HepG2 (cell line): ENCODE measurements around the gene FAM184B. TPM values are rescaled to one million over a fixed set of nuclear protein-coding genes. Genes with fewer than 3 reads are reported as not detected.

ENCODE experiments used
- ATAC-seq: fragments of 200-7000 bp; cut with Tn5 transposase; 3 replicates; pipeline ENCODE4 v1.9.1; 2020; ENCODE audit warnings: mild to moderate bottlenecking, moderate library complexity
- BruUV-seq: library from RNA; stranded (reverse); fragments of 400-500 nt; replicated peaks from 2 replicates; lab custom pipeline; 2021; lab: Mats Ljungman, UMichigan
- CTCF ChIA-PET: fragments of 300-600 bp; formaldehyde crosslinking; extraction: SDS; loops from one replicate; lab custom pipeline; 2021; ENCODE audit warnings: low total read pairs, inconsistent platforms, low intra/inter-chr PET ratio; lab: Yijun Ruan, JAX
- POLR2A ChIA-PET: fragments of 350-600 bp; sonication (Branson Sonifier 250); formaldehyde crosslinking; loops from one replicate; lab custom pipeline; 2020; ENCODE audit warnings: antibody characterized with exemption, inconsistent platforms; lab: Yijun Ruan, JAX
- DNase-seq: peaks from one replicate; pipeline ENCODE4 v3.0.0-alpha.2; 2015; ENCODE audit warnings: low spot score
- FAIRE-seq: peaks from 3 replicates; lab custom pipeline; 2011; peaks lifted over from hg19 to GRCh38; lab: Jason Lieb, UNC
- H2AFZ ChIP-seq: one replicate; pipeline ENCODE4 v1.6.1; 2011; ENCODE audit warnings: low read length, inconsistent platforms
- H3K27ac ChIP-seq: fragments of 300-600 bp; 3 replicates; pipeline ENCODE4 v1.8.0; 2011; ENCODE audit warnings: mixed run types, mild to moderate bottlenecking, mixed read lengths, low read length, inconsistent platforms; ENCODE audit not compliant: insufficient read depth; ENCODE audit errors: extremely low read length
- H3K27me3 ChIP-seq, 2 experiments: fragments of 200-600 bp in 1 of 2; 2 replicates in 1 of 2; 3 replicates in 1 of 2; pipeline versions ENCODE4 v1.6.0 to v1.8.0; 2011; ENCODE audit warnings: low read length in 2 of 2, mild to moderate bottlenecking in 2 of 2, moderate library complexity in 2 of 2, inconsistent platforms in 1 of 2; ENCODE audit not compliant: insufficient read depth in 2 of 2, control insufficient read depth in 1 of 2
- H3K36me3 ChIP-seq, 2 experiments: fragments of 200-600 bp in 1 of 2; replicated peaks in 1 of 2; 2 replicates in 1 of 2; 3 replicates in 1 of 2; pipeline versions ENCODE4 v1.5.1 to v1.8.0; 2011; ENCODE audit warnings: low read length in 2 of 2, inconsistent platforms in 1 of 2; ENCODE audit not compliant: insufficient read depth in 2 of 2, control insufficient read depth in 1 of 2
- H3K4me1 ChIP-seq: 2 replicates; pipeline ENCODE4 v1.5.1; 2012; ENCODE audit warnings: low read length, inconsistent platforms; ENCODE audit not compliant: insufficient read depth
- H3K4me2 ChIP-seq: 2 replicates; pipeline ENCODE4 v1.6.0; 2011; ENCODE audit warnings: low read depth, low read length, inconsistent platforms
- H3K4me3 ChIP-seq, 3 experiments: fragments of 200-600 bp in 1 of 3; sonication (generic), shearing (Covaris generic) in 1 of 3; replicated peaks in 1 of 3; 2 replicates each; pipeline ENCODE4 v1.5.1; 2011 to 2016; ENCODE audit warnings: low read length in 3 of 3, inconsistent platforms in 2 of 3, low read depth in 2 of 3, mild to moderate bottlenecking in 2 of 3, control low read depth in 1 of 3, mixed read lengths in 1 of 3; ENCODE audit not compliant: insufficient read depth in 1 of 3
- H3K79me2 ChIP-seq: one replicate; pipeline ENCODE4 v1.6.1; 2011; ENCODE audit warnings: low read length, inconsistent platforms; ENCODE audit not compliant: insufficient read depth
- H3K9ac ChIP-seq: 2 replicates; pipeline ENCODE4 v1.6.0; 2011; ENCODE audit warnings: mild to moderate bottlenecking, low read depth, low read length, inconsistent platforms; ENCODE audit not compliant: insufficient read depth
- H3K9me3 ChIP-seq: 2 replicates; pipeline ENCODE4 v1.5.1; 2012; ENCODE audit warnings: mild to moderate bottlenecking, low read length
- H4K20me1 ChIP-seq: 2 replicates; pipeline ENCODE4 v1.6.0; 2011; ENCODE audit warnings: inconsistent platforms, mild to moderate bottlenecking, low read length, moderate library complexity; ENCODE audit not compliant: insufficient read depth
- IRF9 ChIP-seq: sonication (generic); formaldehyde crosslinking; IDR thresholded peaks from 2 replicates; pipeline ENCODE4 v1.8.0; 2022; ENCODE audit warnings: missing genetic modification reagents, mild to moderate bottlenecking, borderline replicate concordance
- KLF15 ChIP-seq: sonication (generic); formaldehyde crosslinking; IDR thresholded peaks from 2 replicates; pipeline ENCODE4 v1.8.1; 2023; ENCODE audit warnings: borderline replicate concordance, mild to moderate bottlenecking, inconsistent platforms, missing genetic modification reagents, mixed read lengths
- NFYB ChIP-seq: sonication (generic); formaldehyde crosslinking; IDR thresholded peaks from 2 replicates; pipeline ENCODE4 v1.4.0; 2020; ENCODE audit warnings: missing genetic modification reagents
- NFYC ChIP-seq: IDR thresholded peaks from 2 replicates; pipeline ENCODE4 v1.6.1; 2016; ENCODE audit warnings: missing genetic modification reagents, missing compliant biosample characterization
- RNF2 ChIP-seq: fragments of 450-650 bp; conservative IDR thresholded peaks from 2 replicates; pipeline ENCODE4 v1.6.1; 2016; ENCODE audit warnings: low read depth
- ZNF543 ChIP-seq: sonication (generic); formaldehyde crosslinking; IDR thresholded peaks from 2 replicates; pipeline ENCODE4 v1.4.0; 2020; ENCODE audit warnings: mild to moderate bottlenecking, missing genetic modification reagents
- ZNF850 ChIP-seq: sonication (generic); formaldehyde crosslinking; conservative IDR thresholded peaks from 2 replicates; pipeline ENCODE4 v1.9.0; 2021; ENCODE audit warnings: mild to moderate bottlenecking, missing genetic modification reagents
- WGBS: methylation state at CpG from one replicate; pipeline ENCODE4 v1.1.6; 2017; ENCODE audit warnings: low lambda C conversion rate; 5-methylcytosine and 5-hydroxymethylcytosine counted together
- in situ Hi-C: cut with HindIII; loops from 2 replicates; pipeline ENCODE4 v1.10.0; 2017; ENCODE audit warnings: low pct_unique_long_range_greater_than_20kb; ENCODE audit not compliant: extremely low pct_ligation_motif_present
- intact Hi-C: fragments of 100-400 bp; cut with micrococcal nuclease; formaldehyde crosslinking; loops from one replicate; pipeline ENCODE4 v1.10.0; 2022; ENCODE audit not compliant: unreplicated experiment
- polyA plus RNA-seq, 8 experiments: library from polyadenylated mRNA; depleted of rRNA in 3 of 8; stranded (reverse) in 7 of 8; unstranded in 1 of 8; fragments of >200 nt; fragmentation: Illumina TruSeq in 4 of 8; extraction: Trizol in 4 of 8; gene quantifications; 2 replicates each; pipeline versions ENCODE4 v1.2.1 to v1.2.3, GENCODE V29; 2011 to 2016; ENCODE audit warnings: low read depth in 4 of 8, missing spikeins in 1 of 8, mixed read lengths in 1 of 8; ENCODE audit not compliant: insufficient read depth in 1 of 8
- total RNA-seq, 5 experiments: library from RNA; depleted of rRNA; stranded (reverse); fragments of >200 nt; fragmentation: Illumina TruSeq; extraction: Trizol; gene quantifications; 2 replicates each; pipeline ENCODE4 v1.2.3, GENCODE V29; 2016; ENCODE audit warnings: low read depth in 1 of 5

Gene FAM184B
- total and polyA plus RNA-seq, 2 of the 13 experiments (the other 11 are each of a cell fraction or from before 2014, with no cell fraction given): not detected

GRCh38 chr4:17766826-17767458, 14.5 kb downstream of the FAM184B start:
- intact Hi-C loops: no loop called here
- H2AFZ ChIP-seq: no peak overlapping the region
- whole genome bisulfite sequencing: 72% methylated on average over 17 of the region's 33 CpGs

DNA sequence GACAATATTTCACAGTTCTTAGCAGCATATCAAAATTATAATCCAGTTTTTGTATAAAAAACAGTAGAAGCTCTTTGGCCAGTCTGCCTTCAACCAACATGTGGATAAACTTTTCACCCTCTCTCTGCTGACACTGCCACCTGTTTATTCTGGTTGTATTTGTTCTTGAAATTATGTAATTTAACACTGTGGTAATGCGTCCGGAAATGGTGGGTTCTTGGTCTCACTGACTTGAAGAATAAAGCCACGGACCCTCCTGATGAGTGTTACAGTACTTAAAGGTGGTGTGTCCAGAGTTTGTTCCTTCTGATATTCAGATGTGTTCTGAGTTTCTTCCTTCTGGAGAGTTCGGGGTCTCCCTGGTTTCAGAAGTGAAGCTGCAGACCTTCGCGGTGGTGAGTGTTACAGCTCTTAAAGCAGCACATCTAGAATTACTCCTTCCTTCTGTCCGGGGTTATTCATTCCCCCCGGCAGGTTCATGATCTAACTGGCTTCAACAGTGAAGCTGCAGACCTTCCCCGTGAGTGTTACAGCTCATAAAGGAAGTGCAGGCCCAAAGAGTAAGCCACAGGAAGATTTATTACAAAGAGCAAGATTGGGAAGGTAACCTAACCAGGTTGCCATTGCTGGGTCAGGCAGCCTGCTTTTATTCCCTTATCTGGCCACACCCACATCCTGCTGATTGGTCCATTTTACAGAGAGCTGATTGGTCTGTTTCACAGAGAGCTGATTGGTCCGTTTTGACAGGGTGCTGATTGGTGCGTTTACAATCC, 15.7 kb downstream of the FAM184B start:
- CTCF ChIA-PET: no interaction called here
- no peak for FAIRE-seq
- Histone ChIP-seq H2AFZ (no peak overlapping the region), H3K36me3 (no peaks in the 10 kb centered on the region), H3K9ac (no peak overlapping the region), H3K4me3 (no peak overlapping the region)
- WGBS: 34% methylated on average over 10 of the region's 11 CpGs
- BruUV-seq: no TSS peak
- TF ChIP-seq NFYB (peak; percentile 57), NFYC (CRISPR knock-in tag) (peak; percentile 14; the same call in 1 of the 2 replicates), ZNF543 (CRISPR knock-in tag) (no peak)
- TF ChIP-seq, all 625 proteins: peak for 2
- no peak overlapping the region for H3K27ac ChIP-seq
- POLR2A ChIA-PET: no interaction called here
- H3K79me2 ChIP-seq: no peaks in the 10 kb centered on the region
- ATAC-seq (no peak), DNase-seq (no peak)
- intact Hi-C loops (no loop called here), in situ Hi-C loops (no loop called here)
- no peak overlapping the region for H3K4me2 ChIP-seq
- H3K4me1 ChIP-seq: peaks cover 3% of the 10 kb centered on the region; the same call in 1 of the 2 replicates
- H3K27me3 ChIP-seq: peaks cover 0 to 1% of the 10 kb centered on the region in 2 experiments; a peak in 2 of 5 replicates
- no peaks in the 10 kb centered on the region for H3K9me3 ChIP-seq
- no peaks in the 10 kb centered on the region for H4K20me1 ChIP-seq

More at GRCh38 chr4:17766826-17767458, 14.5 kb downstream of the FAM184B start:
- Histone ChIP-seq H3K9ac (no peak overlapping the region), H3K9me3 (no peaks in the 10 kb centered on the region), H3K4me1 (peaks cover 12% of the 10 kb centered on the region; the same call in 1 of the 2 replicates), H3K79me2 (no peaks in the 10 kb centered on the region), H3K36me3 (no peaks in the 10 kb centered on the region), H3K4me3 (no peak overlapping the region), H3K4me2 (peak overlapping the region; percentile 7; the same call in 1 of the 2 replicates), H3K27ac (no peak overlapping the region), H3K27me3 (no peaks in the 10 kb centered on the region; a peak in 1 of 5 replicates), H4K20me1 (no peaks in the 10 kb centered on the region)
- POLR2A ChIA-PET: no interaction called here
- no peak for DNase-seq
- TF ChIP-seq KLF15 (no peak), IRF9 (CRISPR knock-in tag) (no peak), ZNF850 (CRISPR knock-in tag) (peak; percentile 95), RNF2 (no peak)
- no peak for ATAC-seq
- CTCF ChIA-PET: no interaction called here
- no TSS peak for BruUV-seq
- no peak for FAIRE-seq
- in situ Hi-C loops: no loop called here
